Prostate gland (tissue), 2 donors: ENCODE measurements around the gene PODN.

Experiments
- CTCF ChIP-seq, 4 experiments: fragments of 200-600 bp in 2 of 4; fragments of 450-650 bp in 2 of 4; sonication (generic) in 2 of 4; IDR thresholded peaks; 1 replicate in 3 of 4; 2 replicates in 1 of 4; pipeline ENCODE4 v1.5.1; 2016 to 2019; ENCODE audit warnings: antibody characterized with exemption in 4 of 4, mild to moderate bottlenecking in 2 of 4, moderate library complexity in 2 of 4
- POLR2A ChIP-seq: fragments of 450-650 bp; IDR thresholded peaks from one replicate; pipeline ENCODE4 v1.6.1; 2016; ENCODE audit warnings: antibody characterized with exemption, mild to moderate bottlenecking

DNA sequence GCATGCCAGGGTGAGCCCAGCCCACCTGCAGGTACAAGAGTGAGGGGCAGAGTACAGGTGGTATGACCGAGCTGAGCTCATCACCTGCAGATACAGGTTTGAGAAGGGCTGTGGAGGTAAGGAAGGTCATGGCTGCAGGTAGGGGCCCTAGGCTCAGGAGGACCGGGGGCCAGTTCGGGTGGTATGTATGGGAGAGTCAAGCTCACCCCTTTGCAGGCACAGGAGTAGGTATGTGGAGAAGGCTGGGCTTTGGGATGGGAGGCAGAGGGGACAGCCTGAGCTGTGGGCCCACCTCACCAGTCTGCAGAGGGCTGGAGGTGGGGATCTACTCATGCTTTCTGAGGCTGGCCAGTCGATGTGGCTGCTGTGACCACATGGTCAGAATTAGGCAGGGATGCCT lies 17.2 kb downstream of the PODN start:
- TF ChIP-seq CTCF (IDR thresholded peaks at IDR 0.05): no peak
- no peak for TF ChIP-seq POLR2A
